WTC11 (cell line): ENCODE measurements around the gene EIF4ENIF1. TPM values are rescaled to one million over a fixed set of nuclear protein-coding genes. Genes with fewer than 3 reads are reported as not detected.
A peak's percentile ranks its signal among the peaks of the same experiment; 100 is the strongest.

Experiments used
- ATAC-seq: fragments of 200-7000 bp; cut with Tn5 transposase; 2 replicates; pipeline ENCODE4 v1.10.0; 2021; ENCODE audit warnings: mild to moderate bottlenecking, moderate library complexity
- CTCF ChIA-PET: fragments of 300-600 bp; sonication (Branson Sonifier 250); formaldehyde crosslinking; loops from one replicate; lab custom pipeline; 2021; ENCODE audit warnings: antibody characterized with exemption; lab: Charles Lee
- POLR2A ChIA-PET: fragments of 350-600 bp; sonication (Branson Sonifier 250); formaldehyde crosslinking; loops from one replicate; lab custom pipeline; 2021; ENCODE audit warnings: antibody characterized with exemption; lab: Charles Lee
- DNase-seq: peaks from one replicate; pipeline ENCODE4 v3.0.0; 2021; ENCODE audit warnings: low spot score
- H3K27ac Mint-ChIP-seq: 2 replicates; pipeline ENCODE4 v1.8.0; 2021; ENCODE audit warnings: mixed read lengths
- H3K27me3 Mint-ChIP-seq: 2 replicates; pipeline ENCODE4 v1.8.0; 2021; ENCODE audit warnings: low read depth, mild to moderate bottlenecking, moderate library complexity, mixed read lengths
- H3K36me3 Mint-ChIP-seq: 2 replicates; pipeline ENCODE4 v1.8.0; 2021; ENCODE audit warnings: mixed read lengths
- H3K4me1 Mint-ChIP-seq: 2 replicates; pipeline ENCODE4 v1.8.0; 2022; ENCODE audit warnings: mixed read lengths
- H3K4me3 Mint-ChIP-seq: 2 replicates; pipeline ENCODE4 v1.8.0; 2021; ENCODE audit warnings: mild to moderate bottlenecking, moderate library complexity, mixed read lengths
- H3K9me3 Mint-ChIP-seq: 2 replicates; pipeline ENCODE4 v1.8.0; 2021; ENCODE audit warnings: mixed read lengths
- FOXK1 ChIP-seq: sonication (generic); formaldehyde crosslinking; IDR thresholded peaks from 2 replicates; pipeline ENCODE4 v1.8.0; 2022; ENCODE audit warnings: mild to moderate bottlenecking, moderate library complexity, missing genetic modification reagents
- FOXP1 ChIP-seq: sonication (generic); formaldehyde crosslinking; IDR thresholded peaks from 2 replicates; pipeline ENCODE4 v1.8.0; 2022; ENCODE audit warnings: missing genetic modification reagents, mild to moderate bottlenecking, moderate library complexity, borderline replicate concordance
- GTF2I ChIP-seq: fragments of 250-450 bp; sonication (Bioruptor Pico); conservative IDR thresholded peaks from 2 replicates; pipeline ENCODE4 v1.4.0; 2021; ENCODE audit warnings: mild to moderate bottlenecking
- IRF2 ChIP-seq: sonication (generic); formaldehyde crosslinking; IDR thresholded peaks from 2 replicates; pipeline ENCODE4 v1.8.0; 2022; ENCODE audit warnings: low read depth, missing genetic modification reagents, borderline replicate concordance
- MLX ChIP-seq: sonication (generic); formaldehyde crosslinking; IDR thresholded peaks from 2 replicates; pipeline ENCODE4 v1.8.1; 2023; ENCODE audit warnings: mild to moderate bottlenecking, missing genetic modification reagents, moderate library complexity
- NFATC4 ChIP-seq: fragments of 250-450 bp; sonication (Bioruptor Pico); IDR thresholded peaks from 2 replicates; pipeline ENCODE4 v1.9.0; 2021; ENCODE audit warnings: mild to moderate bottlenecking
- SMAD3 ChIP-seq: sonication (generic); formaldehyde crosslinking; IDR thresholded peaks from 2 replicates; pipeline ENCODE4 v1.8.0; 2022; ENCODE audit warnings: missing genetic modification reagents, mild to moderate bottlenecking, borderline replicate concordance
- SMAD4 ChIP-seq: sonication (generic); formaldehyde crosslinking; IDR thresholded peaks from 2 replicates; pipeline ENCODE4 v1.8.0; 2022; ENCODE audit warnings: mild to moderate bottlenecking, missing genetic modification reagents
- SP1 ChIP-seq: sonication (generic); formaldehyde crosslinking; conservative IDR thresholded peaks from 2 replicates; pipeline ENCODE4 v1.8.1; 2022; ENCODE audit warnings: missing genetic modification reagents
- TEAD1 ChIP-seq: sonication (generic); formaldehyde crosslinking; IDR thresholded peaks from 2 replicates; pipeline ENCODE4 v1.8.0; 2022; ENCODE audit warnings: mild to moderate bottlenecking, missing genetic modification reagents
- TP53 ChIP-seq: sonication (generic); formaldehyde crosslinking; IDR thresholded peaks from 2 replicates; pipeline ENCODE4 v1.8.1; 2023; ENCODE audit warnings: mild to moderate bottlenecking, missing genetic modification reagents
- USF2 ChIP-seq: sonication (generic); formaldehyde crosslinking; IDR thresholded peaks from 2 replicates; pipeline ENCODE4 v1.8.1; 2023; ENCODE audit warnings: mild to moderate bottlenecking, missing genetic modification reagents, moderate library complexity
- ZBTB43 ChIP-seq: sonication (generic); formaldehyde crosslinking; IDR thresholded peaks from 2 replicates; pipeline ENCODE4 v1.8.1; 2023; ENCODE audit warnings: mild to moderate bottlenecking, missing genetic modification reagents
- ZNF219 ChIP-seq: sonication (generic); formaldehyde crosslinking; IDR thresholded peaks from 2 replicates; pipeline ENCODE4 v1.8.0; 2023; ENCODE audit warnings: missing genetic modification reagents, mild to moderate bottlenecking, borderline replicate concordance
- ZNF232 ChIP-seq: sonication (generic); formaldehyde crosslinking; IDR thresholded peaks from 2 replicates; pipeline ENCODE4 v1.8.0; 2022; ENCODE audit warnings: mild to moderate bottlenecking, missing genetic modification reagents
- ZNF416 ChIP-seq: fragments of 250-450 bp; sonication (Bioruptor Pico); IDR thresholded peaks from 2 replicates; pipeline ENCODE4 v1.9.0; 2021; ENCODE audit warnings: mild to moderate bottlenecking, inconsistent platforms
- total RNA-seq: library from RNA; stranded (reverse); gene quantifications from 3 replicates; pipeline ENCODE4 v1.2.3, GENCODE V29; 2021
- TF ChIP-seq, protein P1 (sequence below): fragments of 250-450 bp; sonication (Bioruptor Pico); IDR thresholded peaks from 2 replicates; pipeline ENCODE4 v1.9.0; 2021; ENCODE audit warnings: mild to moderate bottlenecking
- TF ChIP-seq, protein P2 (sequence below): sonication (generic); formaldehyde crosslinking; IDR thresholded peaks from 2 replicates; pipeline ENCODE4 v1.8.0; 2022; ENCODE audit warnings: mild to moderate bottlenecking, missing genetic modification reagents
- TF ChIP-seq, protein P3 (sequence below): sonication (generic); formaldehyde crosslinking; IDR thresholded peaks from 2 replicates; pipeline ENCODE4 v1.8.1; 2023; ENCODE audit warnings: mild to moderate bottlenecking, missing genetic modification reagents
- TF ChIP-seq, protein P4 (sequence below): sonication (generic); formaldehyde crosslinking; IDR thresholded peaks from 2 replicates; pipeline ENCODE4 v1.8.0; 2023; ENCODE audit warnings: missing genetic modification reagents

Gene EIF4ENIF1
- total RNA-seq, 1 experiment from 2014 or later, result 22.8 TPM

GRCh38 chr22:31497148-31497938 lies 7.7 kb upstream of the EIF4ENIF1 start (continued):
- TF ChIP-seq MLX (CRISPR knock-in tag), result no peak

DNA sequence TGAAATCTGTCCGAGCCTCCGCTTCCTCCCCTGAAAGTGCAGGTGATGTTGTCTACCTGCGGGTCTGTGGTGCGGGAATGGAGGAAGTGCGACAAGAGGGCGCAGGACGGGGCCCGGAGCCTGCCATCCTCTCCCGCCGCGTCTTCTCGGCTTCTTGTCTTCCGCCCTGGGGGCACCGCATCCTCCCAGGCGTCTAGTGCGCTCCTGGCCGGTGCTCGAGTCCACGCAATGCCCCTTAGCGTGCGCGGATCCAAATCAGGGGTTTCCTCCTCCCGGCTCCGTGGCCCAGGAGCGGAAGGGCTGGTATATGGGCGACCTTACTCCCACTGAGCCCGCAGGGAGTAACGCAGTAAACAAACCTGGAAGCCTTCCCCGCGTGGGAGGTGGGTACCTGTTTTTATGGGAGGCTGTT lies 7.1 kb upstream of the EIF4ENIF1 start:
- no peak overlapping the region; the same call in 1 of the 2 replicates for H3K27ac Mint-ChIP-seq

DNA sequence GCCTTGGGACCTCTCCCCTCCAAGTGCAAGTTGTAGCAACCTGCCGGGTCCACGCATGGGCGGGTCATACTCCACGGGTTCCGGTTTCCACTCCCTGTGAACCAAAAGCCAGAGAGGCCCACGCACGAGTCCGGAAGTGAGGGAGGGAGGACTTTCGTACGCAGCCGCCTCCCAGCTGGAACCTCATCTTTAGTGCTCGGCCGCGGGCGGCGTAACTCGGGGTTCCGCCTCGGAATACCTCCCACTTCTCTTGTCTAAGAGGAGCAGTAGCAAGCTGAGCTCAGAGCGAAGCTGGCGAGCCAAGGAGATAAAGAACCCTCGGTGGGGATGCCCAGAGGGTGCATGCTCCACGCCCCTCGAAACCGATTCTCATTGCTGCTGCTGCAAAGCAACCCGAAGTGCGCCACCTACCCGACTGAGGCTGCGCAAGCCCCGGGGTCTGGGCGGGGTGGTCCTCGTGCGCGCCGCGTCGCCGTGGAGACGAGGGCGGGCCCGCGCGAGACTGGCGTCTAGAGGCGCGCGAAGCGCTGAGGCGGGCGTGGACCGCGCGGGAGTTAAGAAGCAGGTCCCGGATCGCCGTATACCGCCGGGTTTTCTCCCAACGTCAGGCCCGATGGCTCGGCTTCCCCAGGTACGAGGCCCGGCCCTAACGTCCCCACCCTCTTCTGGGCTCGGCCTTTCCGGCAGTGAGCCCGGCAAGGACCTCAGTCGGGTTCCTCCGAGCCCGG lies 6.5 kb upstream of the EIF4ENIF1 start, which contains the start of gene SFI1:
Gene SFI1, plus strand, starts transcription at position 530 of the 728 bp plus-strand sequence. CDS start 11,749 bp downstream, outside the sequence.
- Mint-ChIP-seq H3K27ac (peak within 1 kb of the TSS; percentile 92), H3K9me3 (peaks cover 6% of the 10 kb centered on the region), H3K4me1 (peaks cover 28% of the 10 kb centered on the region), H3K27me3 (peaks cover 10% of the 10 kb centered on the region), H3K36me3 (peaks cover 8% of the 10 kb centered on the region), H3K4me3 (peak within 1 kb of the TSS; percentile 87)
- ATAC-seq, result peak; percentile 90
- ChIA-PET CTCF (interaction anchor here (0.7 to 2.0 kb wide), 4 partner anchors 9 to 474 kb away, joined by 3 to 5 read pairs (median 4); no protein-coding TSS in a partner anchor), POLR2A (no interaction called here)
- DNase-seq, result peak; percentile 92
- TF ChIP-seq TEAD1 (peak; percentile 53; the same call in 1 of the 2 replicates), SP1 (CRISPR knock-in tag) (peak; percentile 39; the same call in 1 of the 2 replicates), ZNF219 (CRISPR knock-in tag) (no peak), TP53 (CRISPR knock-in tag) (0 out of 2 replicates have a peak, but pooled peaks have one; percentile 56), ZNF232 (peak; percentile 85), SMAD4 (CRISPR knock-in tag) (no peak), IRF2 (CRISPR knock-in tag) (no peak), GTF2I (no peak), ZBTB43 (CRISPR knock-in tag) (no peak; the same call in 1 of the 2 replicates), NFATC4 (CRISPR knock-in tag) (no peak), ZNF416 (CRISPR knock-in tag) (no peak), FOXP1 (peak; percentile 93; the same call in 1 of the 2 replicates), SMAD3 (no peak), USF2 (CRISPR knock-in tag) (no peak)
- TF ChIP-seq, protein P1, sequence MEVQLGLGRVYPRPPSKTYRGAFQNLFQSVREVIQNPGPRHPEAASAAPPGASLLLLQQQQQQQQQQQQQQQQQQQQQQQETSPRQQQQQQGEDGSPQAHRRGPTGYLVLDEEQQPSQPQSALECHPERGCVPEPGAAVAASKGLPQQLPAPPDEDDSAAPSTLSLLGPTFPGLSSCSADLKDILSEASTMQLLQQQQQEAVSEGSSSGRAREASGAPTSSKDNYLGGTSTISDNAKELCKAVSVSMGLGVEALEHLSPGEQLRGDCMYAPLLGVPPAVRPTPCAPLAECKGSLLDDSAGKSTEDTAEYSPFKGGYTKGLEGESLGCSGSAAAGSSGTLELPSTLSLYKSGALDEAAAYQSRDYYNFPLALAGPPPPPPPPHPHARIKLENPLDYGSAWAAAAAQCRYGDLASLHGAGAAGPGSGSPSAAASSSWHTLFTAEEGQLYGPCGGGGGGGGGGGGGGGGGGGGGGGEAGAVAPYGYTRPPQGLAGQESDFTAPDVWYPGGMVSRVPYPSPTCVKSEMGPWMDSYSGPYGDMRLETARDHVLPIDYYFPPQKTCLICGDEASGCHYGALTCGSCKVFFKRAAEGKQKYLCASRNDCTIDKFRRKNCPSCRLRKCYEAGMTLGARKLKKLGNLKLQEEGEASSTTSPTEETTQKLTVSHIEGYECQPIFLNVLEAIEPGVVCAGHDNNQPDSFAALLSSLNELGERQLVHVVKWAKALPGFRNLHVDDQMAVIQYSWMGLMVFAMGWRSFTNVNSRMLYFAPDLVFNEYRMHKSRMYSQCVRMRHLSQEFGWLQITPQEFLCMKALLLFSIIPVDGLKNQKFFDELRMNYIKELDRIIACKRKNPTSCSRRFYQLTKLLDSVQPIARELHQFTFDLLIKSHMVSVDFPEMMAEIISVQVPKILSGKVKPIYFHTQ (CRISPR knock-in tag), result no peak
- TF ChIP-seq, protein P2, sequence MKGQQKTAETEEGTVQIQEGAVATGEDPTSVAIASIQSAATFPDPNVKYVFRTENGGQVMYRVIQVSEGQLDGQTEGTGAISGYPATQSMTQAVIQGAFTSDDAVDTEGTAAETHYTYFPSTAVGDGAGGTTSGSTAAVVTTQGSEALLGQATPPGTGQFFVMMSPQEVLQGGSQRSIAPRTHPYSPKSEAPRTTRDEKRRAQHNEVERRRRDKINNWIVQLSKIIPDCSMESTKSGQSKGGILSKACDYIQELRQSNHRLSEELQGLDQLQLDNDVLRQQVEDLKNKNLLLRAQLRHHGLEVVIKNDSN, result peak; percentile 31; the same call in 1 of the 2 replicates
- TF ChIP-seq, protein P3, sequence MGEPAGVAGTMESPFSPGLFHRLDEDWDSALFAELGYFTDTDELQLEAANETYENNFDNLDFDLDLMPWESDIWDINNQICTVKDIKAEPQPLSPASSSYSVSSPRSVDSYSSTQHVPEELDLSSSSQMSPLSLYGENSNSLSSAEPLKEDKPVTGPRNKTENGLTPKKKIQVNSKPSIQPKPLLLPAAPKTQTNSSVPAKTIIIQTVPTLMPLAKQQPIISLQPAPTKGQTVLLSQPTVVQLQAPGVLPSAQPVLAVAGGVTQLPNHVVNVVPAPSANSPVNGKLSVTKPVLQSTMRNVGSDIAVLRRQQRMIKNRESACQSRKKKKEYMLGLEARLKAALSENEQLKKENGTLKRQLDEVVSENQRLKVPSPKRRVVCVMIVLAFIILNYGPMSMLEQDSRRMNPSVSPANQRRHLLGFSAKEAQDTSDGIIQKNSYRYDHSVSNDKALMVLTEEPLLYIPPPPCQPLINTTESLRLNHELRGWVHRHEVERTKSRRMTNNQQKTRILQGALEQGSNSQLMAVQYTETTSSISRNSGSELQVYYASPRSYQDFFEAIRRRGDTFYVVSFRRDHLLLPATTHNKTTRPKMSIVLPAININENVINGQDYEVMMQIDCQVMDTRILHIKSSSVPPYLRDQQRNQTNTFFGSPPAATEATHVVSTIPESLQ (CRISPR knock-in tag), result no peak

More for the DNA sequence above, 7.1 kb upstream of the EIF4ENIF1 start:
- DNase-seq, result no peak
- Mint-ChIP-seq H3K27me3 (peaks cover 10% of the 10 kb centered on the region), H3K4me1 (peaks cover 23% of the 10 kb centered on the region), H3K36me3 (peaks cover 8% of the 10 kb centered on the region), H3K9me3 (peaks cover 6% of the 10 kb centered on the region), H3K4me3 (peak overlapping the region; percentile 87)
- POLR2A ChIA-PET, result no interaction called here
- ATAC-seq, result no peak
- CTCF ChIA-PET, result interaction anchor here (1.1 kb wide), 1 partner anchor 45 kb away, joined by 5 read pairs; no protein-coding TSS in a partner anchor
- TF ChIP-seq FOXK1 (CRISPR knock-in tag) (0 out of 2 replicates have a peak, but pooled peaks have one; percentile 11), TP53 (CRISPR knock-in tag) (0 out of 2 replicates have a peak, but pooled peaks have one; percentile 7), SP1 (CRISPR knock-in tag) (peak; percentile 5; the same call in 1 of the 2 replicates), FOXP1 (peak; percentile 61; the same call in 1 of the 2 replicates)
- TF ChIP-seq, protein P4, sequence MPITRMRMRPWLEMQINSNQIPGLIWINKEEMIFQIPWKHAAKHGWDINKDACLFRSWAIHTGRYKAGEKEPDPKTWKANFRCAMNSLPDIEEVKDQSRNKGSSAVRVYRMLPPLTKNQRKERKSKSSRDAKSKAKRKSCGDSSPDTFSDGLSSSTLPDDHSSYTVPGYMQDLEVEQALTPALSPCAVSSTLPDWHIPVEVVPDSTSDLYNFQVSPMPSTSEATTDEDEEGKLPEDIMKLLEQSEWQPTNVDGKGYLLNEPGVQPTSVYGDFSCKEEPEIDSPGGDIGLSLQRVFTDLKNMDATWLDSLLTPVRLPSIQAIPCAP, result no peak
